Adrenal gland (tissue), 12 donors: ENCODE results near the gene GFRAL. TPM values are rescaled to one million over a fixed set of nuclear protein-coding genes. Genes with fewer than 3 reads are reported as not detected.

ENCODE experiments used
- DNase-seq, 7 donors: peaks; one replicate each; pipeline ENCODE4 v3.0.0-alpha.2; 2019 to 2020
- H3K27ac ChIP-seq, 5 donors: fragments of 200-600 bp; sonication (generic) in 4 of 5; 1 replicate in 3 of 5; 2 replicates in 2 of 5; pipeline versions ENCODE4 v1.5.1 to v1.8.0; 2016 to 2020; ENCODE audit warnings: mild to moderate bottlenecking in 1 of 5
- H3K27me3 ChIP-seq: fragments of 200-600 bp; 2 replicates; pipeline ENCODE4 v1.8.0; 2021
- H3K36me3 ChIP-seq, 2 donors: fragments of 200-600 bp; replicated peaks in 1 of 2; 1 replicate in 1 of 2; 2 replicates in 1 of 2; pipeline versions ENCODE4 v1.5.1 to v1.8.0; 2018 to 2022
- H3K4me1 ChIP-seq, 2 donors: fragments of 200-600 bp; replicated peaks in 1 of 2; 1 replicate in 1 of 2; 2 replicates in 1 of 2; pipeline versions ENCODE4 v1.5.1 to v1.8.0; 2018 to 2021
- H3K4me3 ChIP-seq, 4 donors: fragments of 200-600 bp; sonication (generic) in 3 of 4; one replicate each; pipeline ENCODE4 v1.5.1; 2016 to 2018
- H3K9me3 ChIP-seq, 3 donors: fragments of 200-600 bp; sonication (generic) in 1 of 3; replicated peaks in 1 of 3; 1 replicate in 2 of 3; 2 replicates in 1 of 3; pipeline versions ENCODE4 v1.5.1 to v1.8.0; 2016 to 2021
- CTCF ChIP-seq, 6 experiments: fragments of 450-650 bp in 4 of 6; fragments of 200-600 bp in 2 of 6; sonication (generic) in 1 of 6; IDR thresholded peaks; 1 replicate in 5 of 6; 2 replicates in 1 of 6; pipeline versions ENCODE4 v1.5.1 to v1.8.0; 2016 to 2021; ENCODE audit warnings: antibody characterized with exemption in 6 of 6, mild to moderate bottlenecking in 2 of 6, moderate library complexity in 1 of 6
- POLR2A ChIP-seq, 2 donors: fragments of 450-650 bp; IDR thresholded peaks; one replicate each; pipeline ENCODE4 v1.6.1; 2017; ENCODE audit warnings: antibody characterized with exemption in 2 of 2, mild to moderate bottlenecking in 2 of 2, moderate library complexity in 1 of 2
- WGBS, 4 donors: extraction: QIAGEN DNeasy Blood & Tissue Kit in 2 of 4; methylation state at CpG; one replicate each; pipeline versions ENCODE4 v1.1.5 to v1.1.7; 2013 to 2017; 5-methylcytosine and 5-hydroxymethylcytosine counted together
- intact Hi-C, 2 donors: fragments of 100-400 bp; cut with DNase I; formaldehyde crosslinking; loops; one replicate each; pipeline versions ENCODE4 v1.14.1 to v1.15.0; 2022 to 2023
- polyA plus RNA-seq, 3 donors: library from polyadenylated mRNA; stranded (reverse); fragments of 200-250 nt in 2 of 3; fragments of 350-450 nt in 1 of 3; fragmentation: Illumina TruSeq in 1 of 3; extraction: RNeasy Lipid Tissue Mini Kit (QIAGEN cat#74804) in 1 of 3; gene quantifications; one replicate each; pipeline ENCODE4 v1.2.3, GENCODE V29; 2013 to 2014
- total RNA-seq, 9 donors: library from RNA; depleted of rRNA in 4 of 9; stranded (reverse); fragments of >200 nt in 4 of 9; fragments of 120-200 nt in 1 of 9; fragmentation: NEBNext Ultra II Directional in 1 of 9; extraction: Animal tissue kit (Norgen Biotek cat#: 25700) in 1 of 9; gene quantifications; one replicate each; pipeline versions ENCODE4 v1.1.0 to v1.2.4, GENCODE V29; 2013 to 2023
- donor health status: healthy with polysubstance abuse.
- donor health status: Bipolar disorder and iron deficiency.
- donor health status: DM: yes; HTN: yes; CAD: no.
- donor health status: DM: no; HTN: no; CAD: no.
- donor health status: DM: no; HTN: no; CAD: no.
- donor health status: DM: yes; HTN: yes; CAD: no.

GFRAL gene
- total and polyA plus RNA-seq, 12 donors = not detected

- WGBS, 4 donors = 26 to 39% (median 26%) methylated on average over 1 of the region's 1 CpG
- TF ChIP-seq POLR2A (IDR thresholded peaks at IDR 0.05) (no peak), CTCF (IDR thresholded peaks at IDR 0.05) (no peak)
- no peak for DNase-seq
- intact Hi-C loops = no loop called here
- no peaks in the 10 kb centered on the region for H3K36me3 ChIP-seq
- no peaks in the 10 kb centered on the region for H3K4me1 ChIP-seq
- H3K4me3 ChIP-seq = no peak overlapping the region
- H3K27ac ChIP-seq = no peak overlapping the region
- H3K9me3 ChIP-seq = no peaks in the 10 kb centered on the region
- H3K27me3 ChIP-seq = no peaks in the 10 kb centered on the region
Observed at GRCh38 chr6:55399351-55399750, 72.1 kb downstream of the GFRAL start.

GRCh38 chr6:55405474-55406235, 78.4 kb downstream of the GFRAL start:
- DNase-seq = no peak
- H3K9me3 ChIP-seq = no peaks in the 10 kb centered on the region
- H3K27me3 ChIP-seq = no peaks in the 10 kb centered on the region
- TF ChIP-seq CTCF (IDR thresholded peaks at IDR 0.05) = no peak
- no peak for TF ChIP-seq POLR2A (IDR thresholded peaks at IDR 0.05)
- no peaks in the 10 kb centered on the region for H3K4me1 ChIP-seq
- no peaks in the 10 kb centered on the region for H3K36me3 ChIP-seq
- intact Hi-C loops = no loop called here
- 64 to 74% (median 71%) methylated on average over 7 of the region's 7 CpGs for WGBS, 4 donors
- no peak overlapping the region for H3K4me3 ChIP-seq
- H3K27ac ChIP-seq = no peak overlapping the region

- Histone ChIP-seq H3K36me3 (no peaks in the 10 kb centered on the region), H3K4me3 (no peak overlapping the region), H3K4me1 (no peaks in the 10 kb centered on the region), H3K27me3 (no peaks in the 10 kb centered on the region), H3K27ac (no peak overlapping the region), H3K9me3 (no peaks in the 10 kb centered on the region)
- no peak for DNase-seq
- TF ChIP-seq CTCF (IDR thresholded peaks at IDR 0.05) (no peak), POLR2A (IDR thresholded peaks at IDR 0.05) (no peak)
- intact Hi-C loops = no loop called here
Observed at GRCh38 chr6:55410674-55411073, 83.4 kb downstream of the GFRAL start.

GRCh38 chr6:55423933-55424332, 96.7 kb downstream of the GFRAL start:
- DNase-seq = no peak
- no peak overlapping the region for H3K4me3 ChIP-seq
- no peaks in the 10 kb centered on the region for H3K9me3 ChIP-seq
- H3K36me3 ChIP-seq = no peaks in the 10 kb centered on the region
- 48 to 70% (median 62%) methylated on average over 2 of the region's 2 CpGs for WGBS, 4 donors
- H3K27me3 ChIP-seq = no peaks in the 10 kb centered on the region
- no peak overlapping the region for H3K27ac ChIP-seq
- TF ChIP-seq POLR2A (IDR thresholded peaks at IDR 0.05) (no peak), CTCF (IDR thresholded peaks at IDR 0.05) (no peak)
- intact Hi-C loops = no loop called here
- no peaks in the 10 kb centered on the region for H3K4me1 ChIP-seq
